BE2C (cell line): ENCODE results near the gene PINK1.

Experiments used
- DNase-seq: peaks from one replicate; pipeline ENCODE4 v3.0.0-alpha.2; 2020
- H3K27me3 ChIP-seq: fragments of 250-450 bp; sonication (Bioruptor Pico); 2 replicates; pipeline ENCODE4 v1.5.1; 2020; ENCODE audit warnings: mild to moderate bottlenecking
- H3K36me3 ChIP-seq: fragments of 250-450 bp; sonication (Bioruptor Pico); 2 replicates; pipeline ENCODE4 v1.5.1; 2020; ENCODE audit warnings: mild to moderate bottlenecking
- H3K4me1 ChIP-seq: fragments of 250-450 bp; sonication (Bioruptor Pico); 2 replicates; pipeline ENCODE4 v1.5.1; 2020
- H3K4me3 ChIP-seq: 2 replicates; pipeline ENCODE4 v1.5.1; 2011; ENCODE audit warnings: low read depth, low read length
- H3K9me3 ChIP-seq: fragments of 250-450 bp; sonication (Bioruptor Pico); 2 replicates; pipeline ENCODE4 v1.5.1; 2020
- TF ChIP-seq, protein P1 (sequence below): IDR thresholded peaks from 2 replicates; pipeline ENCODE4 v1.5.1; 2012; ENCODE audit warnings: mild to moderate bottlenecking, low read depth, low read length

Gene PINK1

DNA sequence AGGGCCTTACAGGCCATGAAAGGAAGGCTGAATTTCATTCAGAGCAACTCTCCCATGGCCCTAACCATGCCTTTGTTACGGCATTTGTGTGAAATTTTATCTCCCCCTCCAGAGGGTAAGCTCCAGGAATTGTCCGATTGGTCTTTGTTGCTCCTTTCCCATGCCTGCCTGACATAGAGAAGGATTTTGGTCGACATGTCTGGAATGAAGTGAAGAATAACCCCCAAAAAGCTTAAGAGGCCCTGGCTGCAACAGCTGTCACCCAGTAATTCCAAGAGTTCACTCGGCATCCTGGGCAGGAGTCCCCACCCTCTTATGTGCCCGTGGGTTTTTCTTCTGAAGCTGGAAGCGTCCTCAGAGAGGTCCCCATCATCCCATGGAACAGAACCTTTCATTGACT, 23.7 kb upstream of the PINK1 start:
- DNase-seq: no peak
- TF ChIP-seq, protein P1, sequence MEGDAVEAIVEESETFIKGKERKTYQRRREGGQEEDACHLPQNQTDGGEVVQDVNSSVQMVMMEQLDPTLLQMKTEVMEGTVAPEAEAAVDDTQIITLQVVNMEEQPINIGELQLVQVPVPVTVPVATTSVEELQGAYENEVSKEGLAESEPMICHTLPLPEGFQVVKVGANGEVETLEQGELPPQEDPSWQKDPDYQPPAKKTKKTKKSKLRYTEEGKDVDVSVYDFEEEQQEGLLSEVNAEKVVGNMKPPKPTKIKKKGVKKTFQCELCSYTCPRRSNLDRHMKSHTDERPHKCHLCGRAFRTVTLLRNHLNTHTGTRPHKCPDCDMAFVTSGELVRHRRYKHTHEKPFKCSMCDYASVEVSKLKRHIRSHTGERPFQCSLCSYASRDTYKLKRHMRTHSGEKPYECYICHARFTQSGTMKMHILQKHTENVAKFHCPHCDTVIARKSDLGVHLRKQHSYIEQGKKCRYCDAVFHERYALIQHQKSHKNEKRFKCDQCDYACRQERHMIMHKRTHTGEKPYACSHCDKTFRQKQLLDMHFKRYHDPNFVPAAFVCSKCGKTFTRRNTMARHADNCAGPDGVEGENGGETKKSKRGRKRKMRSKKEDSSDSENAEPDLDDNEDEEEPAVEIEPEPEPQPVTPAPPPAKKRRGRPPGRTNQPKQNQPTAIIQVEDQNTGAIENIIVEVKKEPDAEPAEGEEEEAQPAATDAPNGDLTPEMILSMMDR: no peak
- H3K4me1 ChIP-seq: peaks cover 6% of the 10 kb centered on the region; the same call in 1 of the 2 replicates
- H3K4me3 ChIP-seq: no peak overlapping the region
- no peaks in the 10 kb centered on the region for H3K27me3 ChIP-seq
- no peaks in the 10 kb centered on the region for H3K36me3 ChIP-seq
- no peaks in the 10 kb centered on the region for H3K9me3 ChIP-seq

DNA sequence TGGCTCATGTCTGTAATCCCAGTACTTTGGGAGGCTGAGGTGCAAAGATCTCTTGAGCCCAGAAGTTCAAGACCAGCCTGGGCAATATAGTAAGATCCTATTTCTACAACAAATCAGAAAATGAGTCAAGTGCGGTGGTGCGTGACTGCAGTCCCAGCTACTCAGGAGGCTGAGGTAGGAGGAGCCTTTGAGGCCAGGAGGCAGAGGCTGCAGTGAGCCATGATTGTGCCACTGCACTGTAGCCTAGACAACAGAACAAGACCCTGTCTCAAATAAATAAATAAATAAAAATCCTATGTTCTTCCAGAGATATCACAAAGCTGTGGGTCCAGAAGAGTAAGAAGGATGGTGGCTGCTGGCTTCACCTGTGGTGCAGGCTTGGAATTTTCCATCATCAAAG, 22.3 kb upstream of the PINK1 start:
- no peaks in the 10 kb centered on the region for H3K9me3 ChIP-seq
- no peaks in the 10 kb centered on the region for H3K36me3 ChIP-seq
- no peaks in the 10 kb centered on the region for H3K27me3 ChIP-seq
- DNase-seq: no peak
- TF ChIP-seq, protein P1: no peak
- peaks cover 6% of the 10 kb centered on the region; the same call in 1 of the 2 replicates for H3K4me1 ChIP-seq
- no peak overlapping the region for H3K4me3 ChIP-seq

DNA sequence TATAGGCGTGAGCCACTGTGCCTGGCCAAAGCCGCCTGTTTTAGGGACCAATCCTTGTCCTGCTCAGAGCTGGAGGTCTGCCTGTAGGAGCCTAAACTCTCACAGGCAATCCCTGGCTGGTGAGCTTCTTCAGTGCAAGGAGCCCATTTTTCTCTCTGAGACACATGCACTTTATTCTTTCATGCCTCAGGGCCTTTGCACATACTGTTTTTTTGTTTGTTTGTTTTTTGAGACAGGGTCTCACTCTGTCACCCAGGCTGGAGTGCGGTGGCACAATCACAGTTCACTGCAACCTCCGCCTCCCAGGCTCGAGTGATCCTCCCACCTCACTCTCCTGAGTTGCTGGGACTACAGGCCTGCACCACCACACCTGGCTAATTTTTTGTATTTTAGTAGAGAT, 21.6 kb upstream of the PINK1 start:
- TF ChIP-seq, protein P1: no peak
- Histone ChIP-seq H3K9me3 (no peaks in the 10 kb centered on the region), H3K36me3 (no peaks in the 10 kb centered on the region), H3K4me1 (peaks cover 6% of the 10 kb centered on the region; the same call in 1 of the 2 replicates), H3K4me3 (no peak overlapping the region), H3K27me3 (no peaks in the 10 kb centered on the region)
- DNase-seq: no peak

DNA sequence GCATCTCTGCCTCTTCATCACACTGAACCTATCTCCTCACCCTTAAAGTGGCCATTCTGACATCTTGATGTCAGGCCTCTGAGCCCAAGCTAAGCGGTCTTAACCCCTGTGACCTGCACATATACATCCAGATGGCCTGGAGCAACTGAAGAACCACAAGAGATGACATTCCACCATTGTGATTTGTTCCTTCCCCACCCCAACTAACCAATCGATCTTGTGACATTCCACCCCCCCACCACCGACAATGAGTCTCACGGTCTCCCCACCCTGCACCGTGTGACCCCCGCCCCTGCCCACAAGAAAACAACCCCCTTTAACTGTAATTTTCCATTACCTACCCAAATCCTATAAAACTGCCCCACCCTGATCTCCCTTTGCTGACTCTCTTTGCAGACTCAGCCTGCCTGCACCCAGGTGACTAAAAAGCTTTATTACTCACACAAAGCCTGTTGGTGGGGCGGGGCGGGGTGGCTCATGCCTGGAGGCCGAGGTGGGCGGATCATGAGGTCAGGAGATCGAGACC, 21.0 kb upstream of the PINK1 start:
- DNase-seq: no peak
- H3K27me3 ChIP-seq: no peaks in the 10 kb centered on the region
- H3K36me3 ChIP-seq: no peaks in the 10 kb centered on the region
- TF ChIP-seq, protein P1: no peak
- H3K9me3 ChIP-seq: no peaks in the 10 kb centered on the region
- H3K4me3 ChIP-seq: no peak overlapping the region
- peaks cover 6% of the 10 kb centered on the region; the same call in 1 of the 2 replicates for H3K4me1 ChIP-seq

DNA sequence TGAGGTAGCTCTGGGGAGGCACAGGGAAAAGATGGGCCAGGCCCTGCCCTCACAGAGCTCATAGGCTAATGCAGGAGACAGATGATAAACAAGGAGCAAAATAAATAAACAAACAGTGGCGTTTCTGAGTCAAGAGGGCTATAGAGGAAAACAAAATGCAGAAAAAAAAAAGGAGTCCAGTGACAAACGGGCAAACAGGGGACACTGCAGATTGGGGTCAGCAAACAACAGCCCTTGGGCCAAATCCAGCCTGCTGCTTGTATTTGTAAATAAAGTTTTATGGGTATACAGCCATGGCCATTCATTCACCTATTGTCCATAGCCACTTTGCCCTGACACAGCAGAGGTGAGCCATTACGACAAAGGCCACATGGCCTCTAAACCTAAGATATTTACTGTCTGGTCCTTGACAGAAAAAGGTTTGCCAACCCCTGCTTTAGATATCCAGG, 19.1 kb upstream of the PINK1 start:
- TF ChIP-seq, protein P1: no peak
- H3K36me3 ChIP-seq: no peaks in the 10 kb centered on the region
- no peaks in the 10 kb centered on the region for H3K9me3 ChIP-seq
- H3K27me3 ChIP-seq: no peaks in the 10 kb centered on the region
- no peak overlapping the region for H3K4me3 ChIP-seq
- no peak for DNase-seq
- peaks cover 6% of the 10 kb centered on the region; the same call in 1 of the 2 replicates for H3K4me1 ChIP-seq

DNA sequence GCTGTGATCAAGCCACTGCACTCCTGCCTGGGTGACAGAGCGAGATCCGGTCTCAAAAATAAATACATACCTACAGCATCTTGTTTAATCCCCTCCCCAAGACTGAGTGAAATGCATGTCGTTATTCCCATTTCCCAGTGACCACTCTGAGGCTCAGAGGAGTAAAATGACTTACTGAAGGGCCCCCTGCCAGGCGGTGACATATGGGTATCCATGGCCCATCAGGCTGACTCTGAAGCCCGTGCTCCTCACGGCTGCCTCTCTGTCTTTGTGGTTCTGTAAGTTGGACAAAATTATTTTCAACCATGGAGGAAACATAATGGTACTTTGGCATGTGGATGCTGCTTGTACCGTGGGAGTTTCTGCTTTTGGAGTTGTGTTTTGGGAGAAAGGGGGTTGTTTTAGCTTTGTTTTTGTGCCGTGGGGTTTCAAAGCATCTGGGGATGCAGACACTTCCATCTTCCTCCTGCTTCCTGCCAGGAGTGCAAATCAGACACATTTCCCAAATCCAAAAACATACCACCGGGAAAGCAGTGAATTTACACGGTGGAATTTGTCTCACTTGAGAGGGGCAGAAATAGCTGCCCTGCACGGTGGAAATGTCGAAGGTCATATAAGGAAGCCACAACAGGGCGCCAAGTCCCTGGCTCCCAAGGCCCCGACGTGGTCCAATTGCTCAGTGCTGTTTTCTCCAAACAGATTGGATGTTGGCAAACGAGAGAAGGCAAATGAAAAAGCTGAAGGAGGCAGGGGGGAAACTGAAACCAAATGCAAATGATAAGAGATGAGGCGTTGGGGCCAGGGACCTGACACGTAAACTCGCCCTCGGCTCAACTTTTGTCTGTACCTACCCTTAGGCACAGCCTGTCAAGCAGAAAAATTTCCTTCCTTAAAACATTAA, 17.1 kb upstream of the PINK1 start:
- no peak for DNase-seq
- Histone ChIP-seq H3K4me3 (no peak overlapping the region), H3K36me3 (no peaks in the 10 kb centered on the region), H3K27me3 (no peaks in the 10 kb centered on the region), H3K9me3 (no peaks in the 10 kb centered on the region), H3K4me1 (peaks cover 6% of the 10 kb centered on the region; the same call in 1 of the 2 replicates)
- TF ChIP-seq, protein P1: no peak
